SK-N-SH treated with all-trans-retinoic acid at 6 μM for 48 hours (cell line): Measurements from ENCODE around the gene DPP9.

Experiments
- ARNTL ChIP-seq: fragments of 450-650 bp; formaldehyde crosslinking; IDR thresholded peaks from 2 replicates; pipeline ENCODE4 v1.5.0; 2020; ENCODE audit warnings: low read depth, mild to moderate bottlenecking, moderate library complexity, borderline replicate concordance
- CREB5 ChIP-seq: fragments of 250-450 bp; sonication (Bioruptor Pico); IDR thresholded peaks from 2 replicates; pipeline ENCODE4 v1.5.1; 2020; ENCODE audit warnings: low read depth, mild to moderate bottlenecking, moderate library complexity
- ISL1 ChIP-seq: fragments of 250-450 bp; sonication (Bioruptor Pico); IDR thresholded peaks from 2 replicates; pipeline ENCODE4 v2.1.2; 2022; ENCODE audit warnings: mild to moderate bottlenecking, moderate library complexity
- OSR1 ChIP-seq: fragments of 250-450 bp; sonication (Bioruptor Pico); IDR thresholded peaks from 2 replicates; pipeline ENCODE4 v1.8.0; 2022; ENCODE audit warnings: moderate library complexity, mild to moderate bottlenecking, inconsistent platforms
- PATZ1 ChIP-seq: fragments of 250-450 bp; sonication (Bioruptor Pico); IDR thresholded peaks from 2 replicates; pipeline ENCODE4 v1.8.0; 2020; ENCODE audit warnings: mild to moderate bottlenecking, moderate library complexity, borderline replicate concordance
- POU6F1 ChIP-seq: fragments of 250-450 bp; sonication (Bioruptor Pico); IDR thresholded peaks from 2 replicates; pipeline ENCODE4 v1.8.0; 2021; ENCODE audit warnings: low read depth, mild to moderate bottlenecking, moderate library complexity, borderline replicate concordance
- PPARA ChIP-seq: fragments of 250-450 bp; sonication (Bioruptor Pico); IDR thresholded peaks from 2 replicates; pipeline ENCODE4 v1.5.0; 2020; ENCODE audit warnings: mild to moderate bottlenecking, borderline replicate concordance
- RARB ChIP-seq: fragments of 250-450 bp; sonication (Bioruptor Pico); IDR thresholded peaks from 2 replicates; pipeline ENCODE4 v1.8.0; 2021; ENCODE audit warnings: mild to moderate bottlenecking, moderate library complexity
- TCF4 ChIP-seq: fragments of 250-450 bp; sonication (Bioruptor Pico); IDR thresholded peaks from 2 replicates; pipeline ENCODE4 v1.8.0; 2021; ENCODE audit warnings: mild to moderate bottlenecking, moderate library complexity, borderline replicate concordance
- TOX ChIP-seq: fragments of 250-450 bp; sonication (Bioruptor Pico); IDR thresholded peaks from 2 replicates; pipeline ENCODE4 v1.8.0; 2021; ENCODE audit warnings: mild to moderate bottlenecking, moderate library complexity, borderline replicate concordance
- ZC3H10 ChIP-seq: fragments of 250-450 bp; sonication (Bioruptor Pico); IDR thresholded peaks from 2 replicates; pipeline ENCODE4 v1.5.1; 2021; ENCODE audit warnings: mild to moderate bottlenecking, moderate library complexity
- ZFP3 ChIP-seq: fragments of 250-450 bp; sonication (Bioruptor Pico); IDR thresholded peaks from 2 replicates; pipeline ENCODE4 v1.5.0; 2020; ENCODE audit warnings: mild to moderate bottlenecking, moderate library complexity
- ZFP30 ChIP-seq: fragments of 450-650 bp; formaldehyde crosslinking; IDR thresholded peaks from 2 replicates; pipeline ENCODE4 v1.5.0; 2022; ENCODE audit warnings: mild to moderate bottlenecking, moderate library complexity
- ZNF70 ChIP-seq: fragments of 450-650 bp; formaldehyde crosslinking; IDR thresholded peaks from 2 replicates; pipeline ENCODE4 v1.5.0; 2020; ENCODE audit warnings: mild to moderate bottlenecking, moderate library complexity

GRCh38 chr19:4639531-4640246, 84.0 kb downstream of the DPP9 start:
- TF ChIP-seq PATZ1 (no peak), ARNTL (CRISPR knock-in tag) (no peak), ISL1 (CRISPR knock-in tag) (no peak), TOX (CRISPR knock-in tag) (no peak), PPARA (CRISPR knock-in tag) (no peak), CREB5 (CRISPR knock-in tag) (no peak), ZFP3 (no peak), OSR1 (CRISPR knock-in tag) (no peak), ZFP30 (CRISPR knock-in tag) (no peak), ZC3H10 (CRISPR knock-in tag) (no peak), TCF4 (CRISPR knock-in tag) (no peak), POU6F1 (CRISPR knock-in tag) (no peak), RARB (CRISPR knock-in tag) (no peak), ZNF70 (CRISPR knock-in tag) (no peak)
